Glomerular visceral epithelial cell (primary cell): ENCODE data around the gene TMEM30A.

Experiments used
- DNase-seq: peaks from one replicate; pipeline ENCODE4 v3.0.0-alpha.2; 2016; ENCODE audit errors: extremely low spot score

Gene TMEM30A

GRCh38 chr6:75262716-75263400 lies 21.7 kb downstream of the TMEM30A start:
- DNase-seq: no peak

GRCh38 chr6:75261299-75261698 lies 23.3 kb downstream of the TMEM30A start:
- no peak for DNase-seq

GRCh38 chr6:75257343-75258087 lies 27.1 kb downstream of the TMEM30A start:
- DNase-seq: no peak

- no peak for DNase-seq
These were observed 34.0 kb downstream of the TMEM30A start for GRCh38 chr6:75250552-75250951.

GRCh38 chr6:75249837-75250236 lies 34.8 kb downstream of the TMEM30A start:
- no peak for DNase-seq

- DNase-seq: no peak
These were observed 38.2 kb downstream of the TMEM30A start for GRCh38 chr6:75246386-75246785.

- no peak for DNase-seq
These were observed 40.5 kb downstream of the TMEM30A start for GRCh38 chr6:75244063-75244584.

GRCh38 chr6:75243333-75244062 lies 41.1 kb downstream of the TMEM30A start, which contains the start of gene COX7A2:
Gene COX7A2 (minus strand): TSS chr6:75243801. CDS start chr6:75243734, 67 bp downstream.
- peak; percentile 98 for DNase-seq

GRCh38 chr6:75236630-75237029 lies 48.0 kb downstream of the TMEM30A start:
- no peak for DNase-seq

- DNase-seq: no peak
These were observed 49.3 kb downstream of the TMEM30A start for GRCh38 chr6:75235271-75235670.

GRCh38 chr6:75234126-75234865 lies 50.3 kb downstream of the TMEM30A start:
- no peak for DNase-seq

- DNase-seq: no peak
These were observed 51.4 kb downstream of the TMEM30A start for GRCh38 chr6:75233092-75233615.

GRCh38 chr6:75230484-75231325 lies 53.9 kb downstream of the TMEM30A start:
- DNase-seq: peak; percentile 51

GRCh38 chr6:75224303-75224926 lies 60.2 kb downstream of the TMEM30A start:
- DNase-seq: no peak

GRCh38 chr6:75223428-75223827 lies 61.2 kb downstream of the TMEM30A start:
- no peak for DNase-seq

- DNase-seq: no peak
These were observed 62.3 kb downstream of the TMEM30A start for GRCh38 chr6:75222261-75222660.

GRCh38 chr6:75221116-75221515 lies 63.5 kb downstream of the TMEM30A start:
- DNase-seq: no peak

- DNase-seq: no peak
These were observed 64.2 kb downstream of the TMEM30A start for GRCh38 chr6:75220357-75220756.

- DNase-seq: no peak
These were observed 65.3 kb downstream of the TMEM30A start for GRCh38 chr6:75219263-75219662.

GRCh38 chr6:75217193-75217592 lies 67.4 kb downstream of the TMEM30A start:
- DNase-seq: peak; percentile 11
